Trophoblast cell (in vitro differentiated cells and primary cell): ENCODE data around the gene CACNA2D1.

Experiments
- DNase-seq, 2 donors: peaks; one replicate each; pipeline ENCODE4 v3.0.0-alpha.2; 2016
- H2AFZ ChIP-seq: 2 replicates; pipeline ENCODE4 v1.6.1; 2013; ENCODE audit warnings: low read length, moderate library complexity, mild to moderate bottlenecking; ENCODE audit not compliant: insufficient read depth, poor library complexity
- H2AK5ac ChIP-seq: 2 replicates; pipeline ENCODE4 v1.6.1; 2013; ENCODE audit warnings: mild to moderate bottlenecking, low read length
- H2BK120ac ChIP-seq: 2 replicates; pipeline ENCODE4 v1.6.1; 2013; ENCODE audit warnings: low read length, mild to moderate bottlenecking, moderate library complexity; ENCODE audit not compliant: insufficient read depth, poor library complexity
- H2BK12ac ChIP-seq: 2 replicates; pipeline ENCODE4 v1.6.1; 2013; ENCODE audit warnings: mild to moderate bottlenecking, low read length, moderate library complexity
- H2BK5ac ChIP-seq: 2 replicates; pipeline ENCODE4 v1.6.1; 2013; ENCODE audit warnings: low read length, low read depth, moderate library complexity, mild to moderate bottlenecking; ENCODE audit not compliant: poor library complexity
- H3K14ac ChIP-seq: 2 replicates; pipeline ENCODE4 v1.6.1; 2013; ENCODE audit warnings: mild to moderate bottlenecking, low read length
- H3K18ac ChIP-seq: 2 replicates; pipeline ENCODE4 v1.6.1; 2013; ENCODE audit warnings: mild to moderate bottlenecking, low read length
- H3K23ac ChIP-seq: 2 replicates; pipeline ENCODE4 v1.6.1; 2013; ENCODE audit warnings: low read length
- H3K27ac ChIP-seq: 2 replicates; pipeline ENCODE4 v1.5.1; 2013; ENCODE audit warnings: low read depth, mild to moderate bottlenecking, inconsistent platforms, low read length, moderate library complexity
- H3K27me3 ChIP-seq: 2 replicates; pipeline ENCODE4 v1.6.1; 2013; ENCODE audit warnings: inconsistent platforms, mild to moderate bottlenecking, low read length, moderate library complexity; ENCODE audit not compliant: insufficient read depth
- H3K36me3 ChIP-seq, 2 experiments: 1 replicate in 1 of 2; 2 replicates in 1 of 2; pipeline ENCODE4 v1.6.1; 2013; ENCODE audit warnings: low read length in 2 of 2, mild to moderate bottlenecking in 2 of 2, moderate library complexity in 1 of 2; ENCODE audit not compliant: insufficient read depth in 2 of 2, control insufficient read depth in 1 of 2
- H3K4ac ChIP-seq: 2 replicates; pipeline ENCODE4 v1.6.1; 2013; ENCODE audit warnings: low read depth, mild to moderate bottlenecking, low read length, moderate library complexity
- H3K4me1 ChIP-seq, 2 experiments: 1 replicate in 1 of 2; 2 replicates in 1 of 2; pipeline ENCODE4 v1.6.1; 2013; ENCODE audit warnings: low read length in 2 of 2, mild to moderate bottlenecking in 2 of 2, moderate library complexity in 1 of 2; ENCODE audit not compliant: insufficient read depth in 2 of 2, control insufficient read depth in 1 of 2
- H3K4me2 ChIP-seq: 2 replicates; pipeline ENCODE4 v1.6.1; 2013; ENCODE audit warnings: inconsistent platforms, mild to moderate bottlenecking, low read length, moderate library complexity
- H3K4me3 ChIP-seq: 2 replicates; pipeline ENCODE4 v1.5.1; 2013; ENCODE audit warnings: mild to moderate bottlenecking, low read depth, low read length, inconsistent platforms
- H3K79me1 ChIP-seq: one replicate; pipeline ENCODE4 v1.6.1; 2013; ENCODE audit warnings: low read length
- H3K79me2 ChIP-seq: 2 replicates; pipeline ENCODE4 v1.6.1; 2013; ENCODE audit warnings: low read length, mild to moderate bottlenecking; ENCODE audit not compliant: control insufficient read depth, insufficient read depth, poor library complexity
- H3K9ac ChIP-seq: 2 replicates; pipeline ENCODE4 v1.6.1; 2013; ENCODE audit warnings: mild to moderate bottlenecking, low read length
- H3K9me3 ChIP-seq: 2 replicates; pipeline ENCODE4 v1.6.1; 2013; ENCODE audit warnings: low read depth, mild to moderate bottlenecking, control low read depth, inconsistent platforms, low read length; ENCODE audit not compliant: insufficient read depth
- H4K12ac ChIP-seq: 2 replicates; pipeline ENCODE4 v1.6.1; 2013; ENCODE audit warnings: low read depth, mild to moderate bottlenecking, low read length, moderate library complexity
- H4K8ac ChIP-seq: 2 replicates; pipeline ENCODE4 v1.6.1; 2013; ENCODE audit warnings: low read depth, mild to moderate bottlenecking, low read length, moderate library complexity
- H4K91ac ChIP-seq: one replicate; pipeline ENCODE4 v1.6.1; 2013; ENCODE audit warnings: low read depth, mild to moderate bottlenecking, low read length, moderate library complexity
- WGBS: extraction: QIAGEN DNeasy Blood & Tissue Kit; methylation state at CpG from one replicate; pipeline ENCODE4 v1.1.7; 2013; ENCODE audit warnings: missing lambda C conversion rate; ENCODE audit not compliant: insufficient read length, insufficient coverage; ENCODE audit errors: extremely low coverage; 5-methylcytosine and 5-hydroxymethylcytosine counted together

Gene CACNA2D1

DNA sequence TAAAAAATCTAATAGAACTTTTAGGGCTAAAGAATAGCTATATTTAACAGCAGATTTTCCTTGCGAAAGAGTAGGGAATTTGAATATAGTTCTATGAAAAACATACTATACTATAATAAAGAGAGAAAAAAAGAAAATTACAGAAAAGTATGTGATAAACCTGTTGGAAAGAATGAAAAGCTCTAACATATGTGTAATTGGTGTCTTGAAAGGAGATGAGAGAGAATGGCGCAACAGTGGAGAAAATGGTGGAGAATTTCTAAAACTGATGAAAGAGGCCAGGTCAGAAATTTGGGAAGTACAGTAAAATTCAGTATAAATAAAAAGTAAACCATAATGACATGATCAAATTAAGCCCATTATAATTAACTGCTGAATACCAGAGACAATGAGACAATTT, 20.8 kb upstream of the CACNA2D1 start:
- whole genome bisulfite sequencing, result no CpG with 5 or more reads among the region's 2 CpGs
- no peak overlapping the region for H3K14ac ChIP-seq

DNA sequence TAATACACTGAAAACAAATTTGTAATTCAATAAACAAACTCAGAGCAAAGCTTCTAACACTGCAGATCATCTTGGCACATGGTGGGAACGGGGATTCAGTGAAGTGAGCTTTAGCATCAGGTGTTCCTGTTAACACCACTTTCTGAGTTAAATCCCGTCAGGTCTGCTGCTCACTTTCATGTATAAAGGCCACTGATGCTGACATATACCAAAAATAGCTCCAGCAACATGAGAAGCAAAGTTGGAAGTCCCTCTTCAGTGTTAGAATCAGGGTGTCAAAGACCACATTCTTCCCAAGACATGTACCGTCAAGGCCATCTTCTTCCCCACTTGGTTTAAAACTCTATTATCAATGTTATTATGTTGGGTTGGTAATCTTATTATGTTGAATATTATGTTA, 11.7 kb upstream of the CACNA2D1 start:
- H4K12ac ChIP-seq, result no peak overlapping the region
- no peak overlapping the region for H3K23ac ChIP-seq
- H3K9me3 ChIP-seq, result no peaks in the 10 kb centered on the region
- no peaks in the 10 kb centered on the region for H3K4me1 ChIP-seq
- H4K8ac ChIP-seq, result no peak overlapping the region
- H3K79me1 ChIP-seq, result no peaks in the 10 kb centered on the region
- no peak overlapping the region for H2AK5ac ChIP-seq
- H3K18ac ChIP-seq, result no peak overlapping the region
- H2BK5ac ChIP-seq, result no peak overlapping the region
- H3K27me3 ChIP-seq, result no peaks in the 10 kb centered on the region
- H3K27ac ChIP-seq, result no peak overlapping the region
- H3K9ac ChIP-seq, result no peak overlapping the region
- no peak overlapping the region for H2BK120ac ChIP-seq
- H3K79me2 ChIP-seq, result no peaks in the 10 kb centered on the region
- no peak overlapping the region for H2AFZ ChIP-seq
- H3K4me3 ChIP-seq, result no peak overlapping the region
- no CpG with 5 or more reads among the region's 3 CpGs for WGBS
- no peak overlapping the region for H3K4me2 ChIP-seq
- H3K14ac ChIP-seq, result no peak overlapping the region
- H4K91ac ChIP-seq, result no peak overlapping the region
- no peak overlapping the region for H2BK12ac ChIP-seq
- no peak overlapping the region for H3K4ac ChIP-seq
- no peak for DNase-seq
- H3K36me3 ChIP-seq, result no peaks in the 10 kb centered on the region

More for the DNA sequence above, 20.8 kb upstream of the CACNA2D1 start:
- H4K8ac ChIP-seq, result no peak overlapping the region
- no peaks in the 10 kb centered on the region for H3K79me1 ChIP-seq
- no peak overlapping the region for H4K12ac ChIP-seq
- no peaks in the 10 kb centered on the region for H3K4me1 ChIP-seq
- no peak overlapping the region for H3K27ac ChIP-seq
- H2AFZ ChIP-seq, result no peak overlapping the region
- DNase-seq, result no peak
- no peaks in the 10 kb centered on the region for H3K36me3 ChIP-seq
- no peak overlapping the region for H2AK5ac ChIP-seq
- H3K9ac ChIP-seq, result no peak overlapping the region
- H3K23ac ChIP-seq, result no peak overlapping the region
- no peak overlapping the region for H2BK5ac ChIP-seq
- no peak overlapping the region for H3K4me3 ChIP-seq
- no peak overlapping the region for H3K4ac ChIP-seq
- H3K79me2 ChIP-seq, result no peaks in the 10 kb centered on the region
- no peak overlapping the region for H4K91ac ChIP-seq
- H3K27me3 ChIP-seq, result no peaks in the 10 kb centered on the region
- no peak overlapping the region for H2BK120ac ChIP-seq
- H2BK12ac ChIP-seq, result no peak overlapping the region
- no peak overlapping the region for H3K18ac ChIP-seq
- no peaks in the 10 kb centered on the region for H3K9me3 ChIP-seq
- no peak overlapping the region for H3K4me2 ChIP-seq

DNA sequence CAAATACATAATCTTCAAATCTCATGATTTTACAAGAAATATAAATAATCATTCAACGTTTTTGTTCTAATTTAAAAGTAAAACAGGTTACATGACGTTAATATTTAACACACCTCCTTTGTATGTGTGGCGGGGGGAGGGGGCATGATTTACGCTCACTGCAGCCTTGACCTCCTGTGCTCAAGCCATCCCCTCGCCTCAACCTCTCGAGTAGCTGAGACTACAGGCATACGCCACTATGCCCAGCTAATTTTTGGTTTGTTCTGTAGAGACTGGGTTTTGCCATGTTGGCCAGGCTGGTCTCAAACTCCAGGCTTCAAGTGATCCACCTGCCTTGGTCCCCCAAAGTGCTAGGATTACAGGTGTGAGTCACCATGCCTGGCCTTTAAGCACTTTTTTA, 7.2 kb upstream of the CACNA2D1 start:
- no peak overlapping the region for H3K4me2 ChIP-seq
- H3K9me3 ChIP-seq, result no peaks in the 10 kb centered on the region
- no peak overlapping the region for H3K14ac ChIP-seq
- H3K4me3 ChIP-seq, result no peak overlapping the region
- H2AFZ ChIP-seq, result no peak overlapping the region
- no CpG with 5 or more reads among the region's 7 CpGs for WGBS
- no peak overlapping the region for H2AK5ac ChIP-seq
- H3K4me1 ChIP-seq, result no peaks in the 10 kb centered on the region
- no peak overlapping the region for H3K27ac ChIP-seq
- no peak overlapping the region for H3K4ac ChIP-seq
- no peak overlapping the region for H4K12ac ChIP-seq
- no peaks in the 10 kb centered on the region for H3K27me3 ChIP-seq
- no peak overlapping the region for H3K18ac ChIP-seq
- H4K8ac ChIP-seq, result no peak overlapping the region
- DNase-seq, result no peak
- H2BK5ac ChIP-seq, result no peak overlapping the region
- no peak overlapping the region for H4K91ac ChIP-seq
- H2BK12ac ChIP-seq, result no peak overlapping the region
- no peak overlapping the region for H3K23ac ChIP-seq
- no peak overlapping the region for H3K9ac ChIP-seq
- no peaks in the 10 kb centered on the region for H3K79me2 ChIP-seq
- no peak overlapping the region for H2BK120ac ChIP-seq
- H3K79me1 ChIP-seq, result no peaks in the 10 kb centered on the region
- H3K36me3 ChIP-seq, result no peaks in the 10 kb centered on the region

GRCh38 chr7:82449910-82450309, 6.3 kb upstream of the CACNA2D1 start:
- no peak for DNase-seq
- WGBS, result no CpG with 5 or more reads among the region's 2 CpGs
- no peak overlapping the region for H4K8ac ChIP-seq

More at GRCh38 chr7:82449910-82450309, 6.3 kb upstream of the CACNA2D1 start:
- Histone ChIP-seq H3K4me2 (no peak overlapping the region), H3K4me3 (no peak overlapping the region), H3K23ac (no peak overlapping the region), H2AFZ (no peak overlapping the region), H4K91ac (no peak overlapping the region), H4K12ac (no peak overlapping the region), H3K9ac (no peak overlapping the region), H3K27me3 (no peaks in the 10 kb centered on the region), H3K79me1 (no peaks in the 10 kb centered on the region), H2BK120ac (no peak overlapping the region), H3K4me1 (no peaks in the 10 kb centered on the region), H3K14ac (no peak overlapping the region), H2BK12ac (no peak overlapping the region), H3K79me2 (no peaks in the 10 kb centered on the region), H3K4ac (no peak overlapping the region), H3K27ac (no peak overlapping the region), H2BK5ac (no peak overlapping the region), H3K18ac (no peak overlapping the region), H2AK5ac (no peak overlapping the region), H3K9me3 (no peaks in the 10 kb centered on the region), H3K36me3 (no peaks in the 10 kb centered on the region)
